Measurements from ENCODE around the gene FREM2.

The FREM2 gene

GRCh38 chr13:38879786-38880185, 192.9 kb downstream of the FREM2 start:
- FAIRE-seq (no peak), DNase-seq (ENCODE audit: insufficient read length, low spot score) (no peak)

GRCh38 chr13:38880397-38880796, 193.5 kb downstream of the FREM2 start:
- DNase-seq (ENCODE audit: insufficient read length, low spot score) = no peak
- no peak for FAIRE-seq

DNA sequence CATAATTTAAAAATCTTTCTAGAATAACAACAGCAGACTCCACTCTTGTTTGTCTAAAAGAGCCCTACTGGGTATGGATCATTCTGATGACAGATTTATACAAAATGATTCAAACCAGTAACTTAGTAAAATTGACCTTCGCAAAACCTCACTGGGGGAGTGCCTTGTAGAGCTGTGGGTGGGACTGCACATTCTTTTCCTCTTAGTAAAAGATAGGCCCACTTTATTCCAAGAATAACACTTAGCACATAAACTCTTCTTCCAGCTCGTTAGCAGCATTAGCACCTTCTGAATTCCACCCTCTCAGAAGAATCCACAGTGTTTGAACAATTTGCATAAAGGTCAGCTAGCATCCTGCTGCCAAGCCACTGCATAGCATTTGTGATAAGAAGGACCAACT, 196.9 kb downstream of the FREM2 start:
- DNase-seq (ENCODE audit: insufficient read length, low spot score) (no peak), FAIRE-seq (no peak)

DNA sequence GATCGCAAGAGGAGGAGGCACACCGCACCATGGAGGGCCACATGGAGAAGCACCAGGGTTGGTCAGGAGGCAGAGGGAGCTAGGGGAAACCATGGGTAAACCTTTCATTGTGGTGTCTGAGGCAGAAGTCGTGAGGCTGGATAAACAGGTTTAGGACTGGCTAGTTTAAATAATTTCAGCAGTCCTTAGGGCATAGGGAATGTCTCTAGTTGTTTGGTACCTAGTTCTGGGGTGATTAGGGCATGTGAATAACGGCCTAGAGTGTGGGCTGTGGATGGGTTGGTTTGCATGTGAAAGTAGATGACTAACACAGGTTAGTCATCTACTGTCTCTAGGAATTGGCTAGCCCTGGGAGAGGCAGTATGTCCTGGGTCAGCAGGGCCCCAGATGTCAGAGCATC, 201.4 kb downstream of the FREM2 start:
- FAIRE-seq (no peak), DNase-seq (ENCODE audit: insufficient read length, low spot score) (no peak)

DNA sequence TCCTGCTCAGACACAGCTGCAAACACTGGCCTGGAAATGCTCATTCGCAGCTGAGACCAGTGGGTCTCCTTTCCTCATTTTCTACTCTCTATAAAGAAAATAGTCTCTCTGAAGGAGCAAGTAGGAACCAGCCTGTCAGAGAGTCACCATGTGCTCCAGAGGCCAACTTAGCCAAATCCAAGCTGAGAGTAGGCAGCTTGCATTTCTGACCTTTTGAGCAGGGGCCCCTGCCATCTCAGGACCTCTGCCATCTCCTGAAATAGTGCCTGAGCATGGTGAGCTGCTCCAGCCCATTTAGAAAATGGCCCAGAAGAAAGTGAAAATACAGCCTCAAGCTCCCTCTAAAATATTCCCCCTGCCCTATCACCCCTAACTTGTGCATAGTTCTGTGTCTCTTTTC, 208.2 kb downstream of the FREM2 start:
- FAIRE-seq = no peak
- DNase-seq (ENCODE audit: insufficient read length, low spot score) = no peak

- FAIRE-seq (no peak), DNase-seq (ENCODE audit: insufficient read length, low spot score) (no peak)
These were observed 210.6 kb downstream of the FREM2 start for GRCh38 chr13:38897521-38897920.

DNA sequence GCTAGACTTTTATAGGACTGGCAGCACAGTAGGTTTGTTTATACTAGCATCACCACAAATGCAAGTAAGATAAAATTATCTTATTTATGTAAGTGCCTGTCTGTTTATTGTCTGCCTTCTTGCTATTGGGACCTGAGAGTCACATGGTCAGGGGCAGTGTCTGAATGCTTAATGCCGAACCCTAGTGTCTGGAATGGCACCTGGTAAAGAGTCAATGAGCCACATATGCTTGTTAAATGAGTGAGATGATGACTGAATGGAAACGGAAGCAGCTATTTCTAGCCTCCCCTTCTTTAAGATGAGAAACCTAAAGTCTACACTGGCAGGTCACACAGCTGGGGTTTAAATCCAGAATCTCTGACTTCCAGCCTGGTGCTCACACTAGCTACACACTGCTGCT, 211.6 kb downstream of the FREM2 start:
- FAIRE-seq (no peak), DNase-seq (ENCODE audit: insufficient read length, low spot score) (no peak)

GRCh38 chr13:38899571-38899970, 212.7 kb downstream of the FREM2 start:
- FAIRE-seq (no peak), DNase-seq (ENCODE audit: insufficient read length, low spot score) (no peak)

DNA sequence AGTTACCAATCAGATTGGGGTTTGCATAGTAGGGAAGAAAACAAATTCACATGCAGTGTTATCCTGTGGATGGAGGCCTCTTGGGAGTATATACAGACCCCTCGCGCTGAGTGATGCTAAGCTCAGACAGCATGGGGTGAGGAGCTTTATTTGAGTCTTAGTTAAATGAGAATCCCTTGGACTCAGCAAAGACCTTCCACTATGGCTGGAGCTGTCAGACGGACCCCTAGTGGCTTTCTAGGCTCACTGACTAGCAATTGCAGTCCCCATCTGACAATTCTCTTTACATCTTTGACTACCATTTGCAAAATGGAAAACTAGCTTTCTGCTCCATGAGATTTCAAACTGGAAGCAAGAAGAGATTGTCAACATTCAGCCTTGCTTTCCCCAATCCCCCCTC, 213.3 kb downstream of the FREM2 start:
- no peak for FAIRE-seq
- DNase-seq (ENCODE audit: insufficient read length, low spot score) = no peak

- no peak for DNase-seq (ENCODE audit: insufficient read length, low spot score)
- FAIRE-seq = no peak
These were observed 215.7 kb downstream of the FREM2 start for GRCh38 chr13:38902551-38902950.

GRCh38 chr13:38905081-38905480, 218.2 kb downstream of the FREM2 start:
- FAIRE-seq (no peak), DNase-seq (ENCODE audit: insufficient read length, low spot score) (no peak)

GRCh38 chr13:38905861-38906260, 219.0 kb downstream of the FREM2 start:
- FAIRE-seq (no peak), DNase-seq (ENCODE audit: insufficient read length, low spot score) (no peak)

DNA sequence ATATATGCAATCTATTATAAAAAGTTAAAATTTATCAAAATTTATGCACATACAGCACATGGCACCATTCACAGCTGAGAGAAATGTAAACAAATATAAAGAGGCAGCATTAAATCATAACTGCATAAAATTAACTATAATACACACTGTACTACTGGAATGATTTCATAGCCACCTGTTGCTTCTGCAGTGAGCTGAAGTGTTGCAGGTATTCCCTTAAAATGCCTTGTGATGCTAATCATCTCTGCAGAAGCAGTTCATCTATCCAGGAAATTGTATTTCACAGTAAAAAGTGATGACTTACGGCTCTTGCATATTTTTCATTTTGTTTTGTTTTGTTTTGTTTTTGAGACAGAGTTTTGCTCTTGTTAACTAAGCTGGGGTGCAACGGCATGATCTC, 221.7 kb downstream of the FREM2 start:
- FAIRE-seq (no peak), DNase-seq (ENCODE audit: insufficient read length, low spot score) (no peak)

DNA sequence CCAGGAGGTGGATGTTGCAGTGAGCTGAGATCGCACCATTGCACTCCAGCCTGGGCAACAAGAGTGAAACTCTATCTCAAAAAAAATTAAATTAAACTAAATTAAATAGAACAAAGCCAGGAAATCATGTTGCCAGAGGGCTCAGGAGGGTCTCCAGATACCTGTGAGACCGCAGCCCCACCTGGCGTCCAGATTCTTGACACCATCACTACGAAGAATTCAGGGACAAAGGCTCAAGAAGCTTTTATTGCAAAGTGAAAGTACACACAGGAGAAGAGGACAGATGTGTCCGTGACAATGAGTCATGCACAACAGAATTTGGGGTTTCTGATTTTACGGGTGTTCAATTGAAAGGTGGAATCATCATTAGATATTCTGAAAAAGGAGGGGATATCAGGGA, 227.2 kb downstream of the FREM2 start:
- DNase-seq (ENCODE audit: insufficient read length, low spot score) = no peak
- FAIRE-seq = no peak

- FAIRE-seq = no peak
These were observed 234.2 kb downstream of the FREM2 start for GRCh38 chr13:38921081-38921480.

GRCh38 chr13:38922170-38922569, 235.3 kb downstream of the FREM2 start:
- DNase-seq (ENCODE audit: insufficient read length, low spot score) (no peak), FAIRE-seq (no peak)

More at GRCh38 chr13:38921081-38921480, 234.2 kb downstream of the FREM2 start:
- DNase-seq (ENCODE audit: insufficient read length, low spot score) = no peak

DNA sequence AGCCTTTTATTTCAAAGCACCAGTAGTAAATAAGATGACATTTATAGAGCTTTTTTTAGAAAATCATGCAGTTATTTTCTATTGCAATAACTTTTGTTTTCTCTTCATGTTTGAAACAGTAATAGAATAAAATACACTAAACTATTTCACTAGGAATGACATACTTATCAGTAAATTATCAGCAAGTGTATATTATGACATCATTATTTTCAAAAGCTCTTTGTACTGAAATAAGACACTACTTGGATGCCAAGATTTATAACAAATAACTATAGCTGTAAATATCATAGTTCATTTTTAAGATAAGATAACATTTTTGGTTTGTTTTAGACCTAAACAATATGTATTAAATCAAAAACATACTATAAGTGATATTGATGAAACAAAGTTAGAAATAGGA, 246.9 kb downstream of the FREM2 start:
- FAIRE-seq (no peak), DNase-seq (ENCODE audit: insufficient read length, low spot score) (no peak)

Measured in GM19239 (cell line).